ENCODE results near the gene AMTN. TPM values are rescaled to one million over a fixed set of nuclear protein-coding genes. Genes with fewer than 3 reads are reported as not detected.

AMTN gene
- total and polyA plus RNA-seq, 2 experiments from 2014 or later, result not detected

- in situ Hi-C loops (cut with MboI), result no loop called here
- no peak overlapping the region for H3K9ac ChIP-seq
- no peak overlapping the region for H2AFZ ChIP-seq
- no peak overlapping the region for H3K27ac ChIP-seq
- H3K79me2 ChIP-seq (ENCODE audit: insufficient read depth), result no peaks in the 10 kb centered on the region
- peak; percentile 46 for DNase-seq
- H3K9me2 ChIP-seq (ENCODE audit: insufficient read depth), result no peaks in the 10 kb centered on the region
- no peaks in the 10 kb centered on the region for H3F3A ChIP-seq (ENCODE audit: insufficient read depth)
- H3K4me3 ChIP-seq, result no peak overlapping the region
- no peaks in the 10 kb centered on the region; the same call in 1 of the 2 replicates for H3K27me3 ChIP-seq (replicated peaks; ENCODE audit: insufficient read depth)
- no peaks in the 10 kb centered on the region for H3K9me3 ChIP-seq (ENCODE audit: low read depth)
- H3K4me2 ChIP-seq (ENCODE audit: unreplicated experiment), result no peak overlapping the region
- no peaks in the 10 kb centered on the region for H4K20me1 ChIP-seq (ENCODE audit: insufficient read depth)
- TF ChIP-seq EZH2 (IDR thresholded peaks at IDR 0.05; ENCODE audit: insufficient read depth, poor library complexity, severe bottlenecking) (no peak), EZH2phosphoT487 (IDR thresholded peaks at IDR 0.05; ENCODE audit: insufficient read depth, low read depth) (no peak)
- H3K36me3 ChIP-seq (ENCODE audit: low read depth), result no peaks in the 10 kb centered on the region
- no peaks in the 10 kb centered on the region for H3K4me1 ChIP-seq (ENCODE audit: insufficient read depth)
These were observed 26.0 kb downstream of the AMTN start for GRCh38 chr4:70544279-70544868.

- H3K4me2 ChIP-seq (ENCODE audit: unreplicated experiment), result no peak overlapping the region
- H3K79me2 ChIP-seq (ENCODE audit: insufficient read depth), result no peaks in the 10 kb centered on the region
- WGBS, 2 experiments (ENCODE audit: low coverage in 1 of 2, low lambda C conversion rate in 2 of 2, missing lambda C conversion rate in 2 of 2), result 0% methylated on average over 1 of the region's 1 CpG
- H3K27ac ChIP-seq, result no peak overlapping the region
- no peak overlapping the region for H3K4me3 ChIP-seq
- in situ Hi-C loops (cut with MboI), result no loop called here
- DNase-seq, result peak; percentile 5
- no peaks in the 10 kb centered on the region for H4K20me1 ChIP-seq (ENCODE audit: insufficient read depth)
- TF ChIP-seq EZH2 (IDR thresholded peaks at IDR 0.05; ENCODE audit: insufficient read depth, poor library complexity, severe bottlenecking) (no peak), EZH2phosphoT487 (IDR thresholded peaks at IDR 0.05; ENCODE audit: insufficient read depth, low read depth) (no peak)
- H3K9me3 ChIP-seq (ENCODE audit: low read depth), result no peaks in the 10 kb centered on the region
- no peak overlapping the region for H2AFZ ChIP-seq
- H3K9ac ChIP-seq, result no peak overlapping the region
- H3K9me2 ChIP-seq (ENCODE audit: insufficient read depth), result no peaks in the 10 kb centered on the region
- H3K4me1 ChIP-seq (ENCODE audit: insufficient read depth), result no peaks in the 10 kb centered on the region; the same call in 1 of the 2 replicates
- H3K27me3 ChIP-seq (replicated peaks; ENCODE audit: insufficient read depth), result no peaks in the 10 kb centered on the region; the same call in 1 of the 2 replicates
- H3F3A ChIP-seq (ENCODE audit: insufficient read depth), result no peaks in the 10 kb centered on the region
- no peaks in the 10 kb centered on the region for H3K36me3 ChIP-seq (ENCODE audit: low read depth)
These were observed 38.5 kb downstream of the AMTN start for GRCh38 chr4:70556856-70557255.

GRCh38 chr4:70559211-70559830 lies 41.0 kb downstream of the AMTN start:
- Histone ChIP-seq H3K27ac (no peak overlapping the region), H3K4me2 (ENCODE audit: unreplicated experiment) (no peak overlapping the region), H3K27me3 (replicated peaks; ENCODE audit: insufficient read depth) (no peaks in the 10 kb centered on the region; the same call in 1 of the 2 replicates), H3K9me3 (ENCODE audit: low read depth) (no peaks in the 10 kb centered on the region), H3K4me3 (no peak overlapping the region), H3K4me1 (ENCODE audit: insufficient read depth) (no peaks in the 10 kb centered on the region; the same call in 1 of the 2 replicates), H4K20me1 (ENCODE audit: insufficient read depth) (no peaks in the 10 kb centered on the region), H3K79me2 (ENCODE audit: insufficient read depth) (no peaks in the 10 kb centered on the region), H3K9me2 (ENCODE audit: insufficient read depth) (no peaks in the 10 kb centered on the region), H3K36me3 (ENCODE audit: low read depth) (no peaks in the 10 kb centered on the region), H2AFZ (peak overlapping the region; percentile 61), H3K9ac (no peak overlapping the region), H3F3A (ENCODE audit: insufficient read depth) (no peaks in the 10 kb centered on the region)
- no peak for TF ChIP-seq EZH2 (IDR thresholded peaks at IDR 0.05; ENCODE audit: insufficient read depth, poor library complexity, severe bottlenecking)
- TF ChIP-seq EZH2phosphoT487 (IDR thresholded peaks at IDR 0.05; ENCODE audit: insufficient read depth, low read depth), result no peak
- 5 to 8% methylated on average over 2 of the region's 2 CpGs for WGBS, 2 experiments (ENCODE audit: low coverage in 1 of 2, low lambda C conversion rate in 2 of 2, missing lambda C conversion rate in 2 of 2)
- DNase-seq, result peak; percentile 60
- in situ Hi-C loops (cut with MboI), result no loop called here

- Histone ChIP-seq H3K4me3 (no peak overlapping the region), H3K9me2 (ENCODE audit: insufficient read depth) (no peaks in the 10 kb centered on the region), H3K27me3 (replicated peaks; ENCODE audit: insufficient read depth) (no peaks in the 10 kb centered on the region; the same call in 1 of the 2 replicates), H3K79me2 (ENCODE audit: insufficient read depth) (no peaks in the 10 kb centered on the region), H3K4me1 (ENCODE audit: insufficient read depth) (no peaks in the 10 kb centered on the region; the same call in 1 of the 2 replicates), H3K9me3 (ENCODE audit: low read depth) (no peaks in the 10 kb centered on the region), H2AFZ (no peak overlapping the region), H3K9ac (no peak overlapping the region), H3K27ac (no peak overlapping the region), H3F3A (ENCODE audit: insufficient read depth) (no peaks in the 10 kb centered on the region), H3K4me2 (ENCODE audit: unreplicated experiment) (no peak overlapping the region), H3K36me3 (ENCODE audit: low read depth) (no peaks in the 10 kb centered on the region), H4K20me1 (ENCODE audit: insufficient read depth) (no peaks in the 10 kb centered on the region)
- TF ChIP-seq EZH2 (IDR thresholded peaks at IDR 0.05; ENCODE audit: insufficient read depth, poor library complexity, severe bottlenecking) (no peak), EZH2phosphoT487 (IDR thresholded peaks at IDR 0.05; ENCODE audit: insufficient read depth, low read depth) (no peak)
- DNase-seq, result no peak
- in situ Hi-C loops (cut with MboI), result no loop called here
- WGBS, 2 experiments (ENCODE audit: low coverage in 1 of 2, low lambda C conversion rate in 2 of 2, missing lambda C conversion rate in 2 of 2), result 88 to 96% methylated on average over 1 of the region's 1 CpG
These were observed 41.6 kb downstream of the AMTN start for GRCh38 chr4:70559924-70560323.
